ENCODE data around the gene ADARB2. TPM values are rescaled to one million over a fixed set of nuclear protein-coding genes. Genes with fewer than 3 reads are reported as not detected.

ADARB2 gene
- total RNA-seq, result 10 to 100 TPM in 2 of 5 experiments, under 1 TPM in 2, not detected in 1; 0.05 to 13.6 (median 6.3) TPM
- not detected for polyA plus RNA-seq
- 1.3 reads per million, percentile 2 among the genes with 10 or more reads in this experiment for total RNA-seq

GRCh38 chr10:1737222-1738061 lies at the start of gene ADARB2:
TSS of gene ADARB2 (minus strand) at chr10:1737525.
- ChIA-PET CTCF (no interaction called here), POLR2A (no interaction called here)
- Mint-ChIP-seq H3K36me3 (no peaks in the 10 kb centered on the region), H3K9me3 (no peaks in the 10 kb centered on the region), H3K27me3 (peaks cover 75 to 84% (median 78%) of the 10 kb centered on the region in 5 donors), H3K4me1 (peaks cover 0 to 15% (median 9%) of the 10 kb centered on the region in 7 donors), H3K27ac (no peak within 1 kb of the TSS), H3K4me3 (peak within 1 kb of the TSS in 9 of 10 donors; percentile 29 to 68 (median 42))
- no peaks in the 10 kb centered on the region for H3K4me1 ChIP-seq (ENCODE audit: control insufficient read depth in 2 of 2, insufficient read depth in 2 of 2, low read length in 2 of 2)
- no peaks in the 10 kb centered on the region for H3K9me3 ChIP-seq (ENCODE audit: control insufficient read depth in 2 of 3, low read length in 3 of 3)
- intact Hi-C loops (cut with micrococcal nuclease), result no loop called here
- DNase-seq (no peak), ATAC-seq (no peak)
- H3K36me3 ChIP-seq (ENCODE audit: control insufficient read depth in 2 of 3, insufficient read depth in 3 of 3, low read length in 3 of 3), result no peaks in the 10 kb centered on the region
- H3K27ac ChIP-seq (ENCODE audit: low read depth, low read length), result no peak within 1 kb of the TSS
- H3K27me3 ChIP-seq (ENCODE audit: control insufficient read depth in 2 of 2, insufficient read depth in 2 of 2, low read length in 2 of 2), result peaks cover under 1 to 2% of the 10 kb centered on the region in 2 donors
- H3K4me3 ChIP-seq (ENCODE audit: low read length), result no peak within 1 kb of the TSS

GRCh38 chr10:1785835-1786234 lies 48.5 kb upstream of the ADARB2 start:
- POLR2A ChIA-PET, result no interaction called here
- peaks cover 0 to 6% (median 0%) of the 10 kb centered on the region in 5 donors for H3K27me3 Mint-ChIP-seq
- no peak for ATAC-seq
- no peaks in the 10 kb centered on the region for H3K36me3 ChIP-seq (ENCODE audit: control insufficient read depth in 2 of 3, insufficient read depth in 3 of 3, low read length in 3 of 3)
- CTCF ChIA-PET, result no interaction called here
- intact Hi-C loops (cut with micrococcal nuclease), result no loop called here
- peaks cover 0 to 3% (median 0%) of the 10 kb centered on the region in 11 donors for H3K9me3 Mint-ChIP-seq
- no peaks in the 10 kb centered on the region for H3K4me1 Mint-ChIP-seq
- H3K4me3 Mint-ChIP-seq, result no peak overlapping the region
- H3K4me1 ChIP-seq (ENCODE audit: control insufficient read depth in 2 of 2, insufficient read depth in 2 of 2, low read length in 2 of 2), result no peaks in the 10 kb centered on the region
- no peak overlapping the region for H3K27ac ChIP-seq (ENCODE audit: low read depth, low read length)
- H3K9me3 ChIP-seq (ENCODE audit: control insufficient read depth in 2 of 3, low read length in 3 of 3), result no peaks in the 10 kb centered on the region
- DNase-seq, result no peak
- no peak overlapping the region for H3K27ac Mint-ChIP-seq
- H3K27me3 ChIP-seq (ENCODE audit: control insufficient read depth in 2 of 2, insufficient read depth in 2 of 2, low read length in 2 of 2), result no peaks in the 10 kb centered on the region
- no peaks in the 10 kb centered on the region for H3K36me3 Mint-ChIP-seq
- no peak overlapping the region for H3K4me3 ChIP-seq (ENCODE audit: low read length)

GRCh38 chr10:1782841-1783240 lies 45.5 kb upstream of the ADARB2 start:
- Histone ChIP-seq H3K36me3 (ENCODE audit: control insufficient read depth in 2 of 3, insufficient read depth in 3 of 3, low read length in 3 of 3) (no peaks in the 10 kb centered on the region), H3K9me3 (ENCODE audit: control insufficient read depth in 2 of 3, low read length in 3 of 3) (no peaks in the 10 kb centered on the region), H3K27me3 (ENCODE audit: control insufficient read depth in 2 of 2, insufficient read depth in 2 of 2, low read length in 2 of 2) (no peaks in the 10 kb centered on the region), H3K4me1 (ENCODE audit: control insufficient read depth in 2 of 2, insufficient read depth in 2 of 2, low read length in 2 of 2) (no peaks in the 10 kb centered on the region), H3K4me3 (ENCODE audit: low read length) (no peak overlapping the region), H3K27ac (ENCODE audit: low read depth, low read length) (no peak overlapping the region)
- intact Hi-C loops (cut with micrococcal nuclease), result no loop called here
- ChIA-PET POLR2A (no interaction called here), CTCF (no interaction called here)
- no peak overlapping the region for H3K4me3 Mint-ChIP-seq
- no peaks in the 10 kb centered on the region for H3K36me3 Mint-ChIP-seq
- H3K27ac Mint-ChIP-seq, result peak overlapping the region in 1 of 9 donors; percentile 29
- H3K9me3 Mint-ChIP-seq, result peaks cover 0 to 3% (median 0%) of the 10 kb centered on the region in 11 donors
- H3K27me3 Mint-ChIP-seq, result no peaks in the 10 kb centered on the region
- no peak for ATAC-seq
- H3K4me1 Mint-ChIP-seq, result no peaks in the 10 kb centered on the region
- no peak for DNase-seq

GRCh38 chr10:1779796-1780195 lies 42.5 kb upstream of the ADARB2 start:
- CTCF ChIA-PET, result no interaction called here
- Histone ChIP-seq H3K4me1 (ENCODE audit: control insufficient read depth in 2 of 2, insufficient read depth in 2 of 2, low read length in 2 of 2) (no peaks in the 10 kb centered on the region), H3K27ac (ENCODE audit: low read depth, low read length) (no peak overlapping the region), H3K9me3 (ENCODE audit: control insufficient read depth in 2 of 3, low read length in 3 of 3) (no peaks in the 10 kb centered on the region), H3K27me3 (ENCODE audit: control insufficient read depth in 2 of 2, insufficient read depth in 2 of 2, low read length in 2 of 2) (no peaks in the 10 kb centered on the region), H3K4me3 (ENCODE audit: low read length) (no peak overlapping the region), H3K36me3 (ENCODE audit: control insufficient read depth in 2 of 3, insufficient read depth in 3 of 3, low read length in 3 of 3) (no peaks in the 10 kb centered on the region)
- H3K4me1 Mint-ChIP-seq, result no peaks in the 10 kb centered on the region
- H3K27me3 Mint-ChIP-seq, result peaks cover 0 to under 1% (median 0%) of the 10 kb centered on the region in 5 donors
- peaks cover 0 to 3% (median 0%) of the 10 kb centered on the region in 11 donors for H3K9me3 Mint-ChIP-seq
- POLR2A ChIA-PET, result no interaction called here
- no peaks in the 10 kb centered on the region for H3K36me3 Mint-ChIP-seq
- H3K4me3 Mint-ChIP-seq, result no peak overlapping the region
- ATAC-seq (no peak), DNase-seq (no peak)
- no peak overlapping the region for H3K27ac Mint-ChIP-seq
- intact Hi-C loops (cut with micrococcal nuclease), result no loop called here

- ATAC-seq, result no peak
- Histone ChIP-seq H3K9me3 (ENCODE audit: control insufficient read depth in 2 of 3, low read length in 3 of 3) (no peaks in the 10 kb centered on the region), H3K4me1 (ENCODE audit: control insufficient read depth in 2 of 2, insufficient read depth in 2 of 2, low read length in 2 of 2) (no peaks in the 10 kb centered on the region), H3K27ac (ENCODE audit: low read depth, low read length) (no peak overlapping the region), H3K4me3 (ENCODE audit: low read length) (no peak overlapping the region), H3K27me3 (ENCODE audit: control insufficient read depth in 2 of 2, insufficient read depth in 2 of 2, low read length in 2 of 2) (no peaks in the 10 kb centered on the region), H3K36me3 (ENCODE audit: control insufficient read depth in 2 of 3, insufficient read depth in 3 of 3, low read length in 3 of 3) (no peaks in the 10 kb centered on the region)
- H3K27me3 Mint-ChIP-seq, result peaks cover 0 to 3% (median 0%) of the 10 kb centered on the region in 5 donors
- intact Hi-C loops (cut with micrococcal nuclease), result no loop called here
- no peak overlapping the region for H3K4me3 Mint-ChIP-seq
- no peak for DNase-seq
- no peaks in the 10 kb centered on the region for H3K4me1 Mint-ChIP-seq
- H3K27ac Mint-ChIP-seq, result no peak overlapping the region
- H3K36me3 Mint-ChIP-seq, result no peaks in the 10 kb centered on the region
- ChIA-PET POLR2A (no interaction called here), CTCF (no interaction called here)
- H3K9me3 Mint-ChIP-seq, result peaks cover 0 to 2% (median 0%) of the 10 kb centered on the region in 11 donors
Measured at GRCh38 chr10:1778375-1778969, 41.1 kb upstream of the ADARB2 start.

GRCh38 chr10:1776127-1776662 lies 38.9 kb upstream of the ADARB2 start:
- POLR2A ChIA-PET, result no interaction called here
- Histone ChIP-seq H3K36me3 (ENCODE audit: control insufficient read depth in 2 of 3, insufficient read depth in 3 of 3, low read length in 3 of 3) (no peaks in the 10 kb centered on the region), H3K4me1 (ENCODE audit: control insufficient read depth in 2 of 2, insufficient read depth in 2 of 2, low read length in 2 of 2) (no peaks in the 10 kb centered on the region), H3K4me3 (ENCODE audit: low read length) (no peak overlapping the region), H3K27me3 (ENCODE audit: control insufficient read depth in 2 of 2, insufficient read depth in 2 of 2, low read length in 2 of 2) (no peaks in the 10 kb centered on the region), H3K27ac (ENCODE audit: low read depth, low read length) (no peak overlapping the region), H3K9me3 (ENCODE audit: control insufficient read depth in 2 of 3, low read length in 3 of 3) (no peaks in the 10 kb centered on the region)
- Mint-ChIP-seq H3K27ac (no peak overlapping the region), H3K4me3 (no peak overlapping the region), H3K9me3 (peaks cover 0 to 5% (median 0%) of the 10 kb centered on the region in 11 donors), H3K4me1 (no peaks in the 10 kb centered on the region), H3K36me3 (no peaks in the 10 kb centered on the region), H3K27me3 (peaks cover 0 to 3% (median 0%) of the 10 kb centered on the region in 5 donors)
- intact Hi-C loops (cut with micrococcal nuclease), result no loop called here
- CTCF ChIA-PET, result interaction anchor here (0.5 kb wide), 1 partner anchor 235 kb away, joined by 5 read pairs; no protein-coding TSS in a partner anchor
- DNase-seq (no peak), ATAC-seq (no peak)

Measured in naive thymus-derived CD4-positive, alpha-beta T cell (primary cell).